ENCODE data around the gene BEND7.

- no peak for TF ChIP-seq CTCF (IDR thresholded peaks at IDR 0.05 in 2 of 3, conservative IDR thresholded peaks at IDR 0.05 in 1 of 3; ENCODE audit: insufficient read depth in 2 of 3, low read depth in 1 of 3, low read length in 3 of 3)
- no peak for TF ChIP-seq RUNX1 (IDR thresholded peaks at IDR 0.05; ENCODE audit: low read depth)
- TF ChIP-seq ARHGAP35 (IDR thresholded peaks at IDR 0.05; ENCODE audit: partially characterized antibody): no peak
- no peak for TF ChIP-seq ZKSCAN1 (IDR thresholded peaks at IDR 0.05; ENCODE audit: low read depth, low read length)
- no peak for TF ChIP-seq TSHZ1 (CRISPR knock-in tag; IDR thresholded peaks at IDR 0.05)
- TF ChIP-seq ZZZ3 (IDR thresholded peaks at IDR 0.05): no peak
- TF ChIP-seq ZNF395 (CRISPR knock-in tag; IDR thresholded peaks at IDR 0.05): no peak
- TF ChIP-seq CBX5 (IDR thresholded peaks at IDR 0.05; ENCODE audit: borderline replicate concordance, low read depth): no peak
- TF ChIP-seq JUND (IDR thresholded peaks at IDR 0.05; ENCODE audit: borderline replicate concordance, low read depth, low read length): no peak
- TF ChIP-seq JUND (tag; IDR thresholded peaks at IDR 0.05; ENCODE audit: borderline replicate concordance, low read depth, low read length): no peak
- no peak for TF ChIP-seq ZKSCAN8 (CRISPR knock-in tag; IDR thresholded peaks at IDR 0.05)
- TF ChIP-seq TBL1XR1 (IDR thresholded peaks at IDR 0.05; ENCODE audit: low read length in 2 of 2): no peak
- TF ChIP-seq ZFP1 (CRISPR knock-in tag; IDR thresholded peaks at IDR 0.05): no peak
Observed at GRCh38 chr10:13515467-13515866, 13.3 kb downstream of the BEND7 start.

All from K562 (cell line).